Loucy (cell line): Measurements from ENCODE around the gene DDX42.

Source experiments
- H2AFZ ChIP-seq: fragments of 200-600 bp; sonication (generic); 2 replicates; pipeline ENCODE4 v1.6.0; 2016; ENCODE audit warnings: antibody characterized with exemption, mild to moderate bottlenecking, low read length, moderate library complexity
- H3F3A ChIP-seq: fragments of 200-600 bp; 2 replicates; pipeline ENCODE4 v1.6.0; 2016; ENCODE audit warnings: antibody characterized with exemption, low read depth, mild to moderate bottlenecking
- H3K27me3 ChIP-seq: fragments of 200-600 bp; sonication (generic); 2 replicates; pipeline ENCODE4 v1.6.1; 2014; ENCODE audit warnings: low read length, mild to moderate bottlenecking; ENCODE audit not compliant: insufficient read depth, poor library complexity, severe bottlenecking
- H3K36me3 ChIP-seq: fragments of 200-600 bp; sonication (generic); 2 replicates; pipeline ENCODE4 v1.6.1; 2016; ENCODE audit warnings: low read length; ENCODE audit not compliant: insufficient read depth
- H3K4me1 ChIP-seq: fragments of 200-600 bp; sonication (generic); 2 replicates; pipeline ENCODE4 v1.5.1; 2014; ENCODE audit warnings: low read length, mild to moderate bottlenecking; ENCODE audit not compliant: insufficient read depth, poor library complexity, severe bottlenecking
- H3K4me2 ChIP-seq: fragments of 200-600 bp; sonication (generic); 2 replicates; pipeline ENCODE4 v1.6.0; 2014; ENCODE audit warnings: antibody characterized with exemption, low read length, low read depth, mild to moderate bottlenecking; ENCODE audit not compliant: poor library complexity, severe bottlenecking
- H3K4me3 ChIP-seq: fragments of 200-600 bp; sonication (generic); 2 replicates; pipeline ENCODE4 v1.5.1; 2014; ENCODE audit warnings: low read length, mild to moderate bottlenecking, mixed read lengths; ENCODE audit not compliant: poor library complexity, severe bottlenecking
- H3K79me2 ChIP-seq: fragments of 200-600 bp; sonication (generic); 2 replicates; pipeline ENCODE4 v1.6.1; 2014; ENCODE audit warnings: low read length; ENCODE audit not compliant: insufficient read depth
- H3K9ac ChIP-seq: fragments of 200-600 bp; sonication (generic); 2 replicates; pipeline ENCODE4 v1.6.0; 2014; ENCODE audit warnings: mild to moderate bottlenecking, low read depth, low read length, moderate library complexity; ENCODE audit not compliant: poor library complexity, severe bottlenecking
- H3K9me2 ChIP-seq: fragments of 200-600 bp; sonication (generic); replicated peaks from 2 replicates; pipeline ENCODE4 v1.6.1; 2016; ENCODE audit warnings: low read depth, low read length, mixed read lengths
- H3K9me3 ChIP-seq: fragments of 200-600 bp; sonication (generic); 2 replicates; pipeline ENCODE4 v1.6.1; 2014; ENCODE audit warnings: mild to moderate bottlenecking, antibody characterized with exemption, low read length, low read depth; ENCODE audit not compliant: insufficient read depth
- H4K20me1 ChIP-seq: fragments of 200-600 bp; sonication (generic); 2 replicates; pipeline ENCODE4 v1.6.0; 2014; ENCODE audit warnings: antibody characterized with exemption, low read length, mild to moderate bottlenecking; ENCODE audit not compliant: insufficient read depth, poor library complexity, severe bottlenecking
- EZH2phosphoT487 ChIP-seq: fragments of 200-600 bp; IDR thresholded peaks from 2 replicates; pipeline ENCODE4 v1.6.1; 2018; ENCODE audit warnings: antibody characterized with exemption, mild to moderate bottlenecking, moderate library complexity, borderline replicate concordance
- TF ChIP-seq, protein P1 (sequence below): fragments of 200-600 bp; sonication (generic); conservative IDR thresholded peaks from 2 replicates; pipeline ENCODE4 v1.5.1; 2014; ENCODE audit warnings: mild to moderate bottlenecking, antibody characterized with exemption, low read length

DDX42 gene

DNA sequence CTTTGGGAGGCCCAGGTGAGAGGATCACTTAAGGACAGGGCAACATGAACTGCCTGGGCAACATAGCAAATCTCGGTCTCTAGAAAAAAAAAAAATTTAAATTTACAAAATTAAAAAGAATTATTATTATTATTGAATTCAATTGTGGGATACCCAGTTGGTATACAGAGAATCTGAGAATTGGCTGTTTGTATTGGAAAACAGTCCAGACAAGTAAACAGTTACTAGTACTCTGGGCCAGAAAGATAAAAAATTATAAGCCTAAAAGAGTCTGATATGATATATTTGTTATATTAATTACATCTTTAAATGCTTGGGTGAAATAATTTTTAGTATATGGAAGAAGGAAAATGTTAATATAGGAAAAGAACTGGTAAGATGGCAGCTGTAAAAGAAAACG lies 15.5 kb upstream of the DDX42 start:
- Histone ChIP-seq H4K20me1 (no peaks in the 10 kb centered on the region), H3K4me1 (no peaks in the 10 kb centered on the region), H3K9me2 (no peaks in the 10 kb centered on the region), H3K9ac (no peak overlapping the region), H3K4me2 (no peak overlapping the region), H3K9me3 (no peaks in the 10 kb centered on the region), H3K4me3 (no peak overlapping the region), H2AFZ (no peak overlapping the region), H3K79me2 (no peaks in the 10 kb centered on the region), H3K36me3 (peaks cover 84% of the 10 kb centered on the region), H3K27me3 (no peaks in the 10 kb centered on the region), H3F3A (no peaks in the 10 kb centered on the region)
- TF ChIP-seq EZH2phosphoT487, result no peak
- TF ChIP-seq, protein P1, sequence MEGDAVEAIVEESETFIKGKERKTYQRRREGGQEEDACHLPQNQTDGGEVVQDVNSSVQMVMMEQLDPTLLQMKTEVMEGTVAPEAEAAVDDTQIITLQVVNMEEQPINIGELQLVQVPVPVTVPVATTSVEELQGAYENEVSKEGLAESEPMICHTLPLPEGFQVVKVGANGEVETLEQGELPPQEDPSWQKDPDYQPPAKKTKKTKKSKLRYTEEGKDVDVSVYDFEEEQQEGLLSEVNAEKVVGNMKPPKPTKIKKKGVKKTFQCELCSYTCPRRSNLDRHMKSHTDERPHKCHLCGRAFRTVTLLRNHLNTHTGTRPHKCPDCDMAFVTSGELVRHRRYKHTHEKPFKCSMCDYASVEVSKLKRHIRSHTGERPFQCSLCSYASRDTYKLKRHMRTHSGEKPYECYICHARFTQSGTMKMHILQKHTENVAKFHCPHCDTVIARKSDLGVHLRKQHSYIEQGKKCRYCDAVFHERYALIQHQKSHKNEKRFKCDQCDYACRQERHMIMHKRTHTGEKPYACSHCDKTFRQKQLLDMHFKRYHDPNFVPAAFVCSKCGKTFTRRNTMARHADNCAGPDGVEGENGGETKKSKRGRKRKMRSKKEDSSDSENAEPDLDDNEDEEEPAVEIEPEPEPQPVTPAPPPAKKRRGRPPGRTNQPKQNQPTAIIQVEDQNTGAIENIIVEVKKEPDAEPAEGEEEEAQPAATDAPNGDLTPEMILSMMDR, result no peak

- Histone ChIP-seq H2AFZ (no peak overlapping the region), H4K20me1 (no peaks in the 10 kb centered on the region), H3K4me2 (no peak overlapping the region), H3K4me3 (no peak overlapping the region), H3K36me3 (peaks cover 85% of the 10 kb centered on the region), H3F3A (no peaks in the 10 kb centered on the region), H3K9me2 (no peaks in the 10 kb centered on the region), H3K4me1 (peaks cover 2% of the 10 kb centered on the region), H3K9ac (no peak overlapping the region), H3K79me2 (peaks cover 15% of the 10 kb centered on the region), H3K27me3 (no peaks in the 10 kb centered on the region), H3K9me3 (no peaks in the 10 kb centered on the region)
- no peak for TF ChIP-seq EZH2phosphoT487
- TF ChIP-seq, protein P1, result no peak
Observed at GRCh38 chr17:63760771-63761539, 13.0 kb upstream of the DDX42 start.

DNA sequence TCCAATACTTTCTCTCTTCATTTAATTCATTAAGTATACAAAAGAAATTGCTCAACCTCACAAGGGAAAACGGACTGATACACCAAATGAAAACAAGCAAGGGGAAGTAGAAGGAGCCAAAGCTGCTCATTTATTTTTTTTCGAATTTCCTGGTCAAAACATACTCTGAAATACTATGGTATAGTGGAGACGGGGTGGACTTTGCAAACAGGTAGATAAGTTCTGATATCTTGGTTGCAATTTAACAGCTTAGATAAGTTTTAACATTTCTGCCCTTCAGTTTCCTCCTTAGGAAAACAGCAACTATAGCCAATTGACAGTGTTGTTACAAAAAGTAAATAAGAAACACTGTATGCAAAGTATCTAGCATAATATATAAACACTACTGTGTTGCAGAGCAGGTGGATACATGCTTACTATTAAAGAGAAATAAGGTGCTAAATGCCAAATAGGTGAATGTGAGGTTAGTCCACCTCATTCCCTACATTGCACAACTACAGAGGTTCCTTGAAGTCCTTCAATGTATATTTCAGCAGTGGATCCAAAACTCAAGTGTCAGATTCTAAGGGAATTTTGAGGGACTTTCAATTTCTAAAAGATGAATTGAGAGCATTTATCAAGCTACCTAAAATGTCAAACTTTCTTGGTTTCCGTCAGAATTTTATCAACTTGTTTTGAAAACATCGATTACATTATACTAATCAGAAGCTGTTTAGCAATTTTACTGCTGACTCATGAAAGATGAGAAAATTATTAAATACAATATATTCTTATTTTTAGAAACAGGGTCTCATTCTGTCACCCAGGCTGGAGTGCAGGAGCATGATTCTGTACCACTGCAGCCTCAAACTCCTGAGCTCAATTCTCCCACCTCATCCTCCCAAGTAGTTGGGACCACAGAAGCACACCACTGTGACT lies 11.6 kb upstream of the DDX42 start:
- Histone ChIP-seq H3K36me3 (peaks cover 73% of the 10 kb centered on the region; the same call in 1 of the 2 replicates), H3K9me3 (no peaks in the 10 kb centered on the region), H4K20me1 (peaks cover 6% of the 10 kb centered on the region), H3F3A (no peaks in the 10 kb centered on the region), H3K9ac (no peak overlapping the region), H3K4me2 (no peak overlapping the region), H3K79me2 (peaks cover 29% of the 10 kb centered on the region), H3K4me1 (peaks cover 14% of the 10 kb centered on the region), H3K9me2 (no peaks in the 10 kb centered on the region), H3K27me3 (no peaks in the 10 kb centered on the region), H2AFZ (no peak overlapping the region), H3K4me3 (no peak overlapping the region)
- TF ChIP-seq EZH2phosphoT487, result no peak
- TF ChIP-seq, protein P1, result no peak
